HepG2 (cell line): ENCODE data around the gene SPG7. TPM values are rescaled to one million over a fixed set of nuclear protein-coding genes. Genes with fewer than 3 reads are reported as not detected.
"Not testable (repeated sequence)": the region's sequence is repeated elsewhere in the genome, so short reads cannot be mapped to it uniquely, and the experiment has no call there.

Experiments
- ATAC-seq: fragments of 200-7000 bp; cut with Tn5 transposase; 3 replicates; pipeline ENCODE4 v1.9.1; 2020; ENCODE audit warnings: mild to moderate bottlenecking, moderate library complexity
- BruUV-seq: library from RNA; stranded (reverse); fragments of 400-500 nt; replicated peaks from 2 replicates; lab custom pipeline; 2021; lab: Mats Ljungman, UMichigan
- CTCF ChIA-PET: fragments of 300-600 bp; formaldehyde crosslinking; extraction: SDS; loops from one replicate; lab custom pipeline; 2021; ENCODE audit warnings: low total read pairs, inconsistent platforms, low intra/inter-chr PET ratio; lab: Yijun Ruan, JAX
- POLR2A ChIA-PET: fragments of 350-600 bp; sonication (Branson Sonifier 250); formaldehyde crosslinking; loops from one replicate; lab custom pipeline; 2020; ENCODE audit warnings: antibody characterized with exemption, inconsistent platforms; lab: Yijun Ruan, JAX
- DNase-seq: peaks from one replicate; pipeline ENCODE4 v3.0.0-alpha.2; 2015; ENCODE audit warnings: low spot score
- FAIRE-seq: peaks from 3 replicates; lab custom pipeline; 2011; peaks lifted over from hg19 to GRCh38; lab: Jason Lieb, UNC
- H2AFZ ChIP-seq: one replicate; pipeline ENCODE4 v1.6.1; 2011; ENCODE audit warnings: low read length, inconsistent platforms
- H3K27ac ChIP-seq: fragments of 300-600 bp; 3 replicates; pipeline ENCODE4 v1.8.0; 2011; ENCODE audit warnings: mixed run types, mild to moderate bottlenecking, mixed read lengths, low read length, inconsistent platforms; ENCODE audit not compliant: insufficient read depth; ENCODE audit errors: extremely low read length
- H3K27me3 ChIP-seq, 2 experiments: fragments of 200-600 bp in 1 of 2; 2 replicates in 1 of 2; 3 replicates in 1 of 2; pipeline versions ENCODE4 v1.6.0 to v1.8.0; 2011; ENCODE audit warnings: low read length in 2 of 2, mild to moderate bottlenecking in 2 of 2, moderate library complexity in 2 of 2, inconsistent platforms in 1 of 2; ENCODE audit not compliant: insufficient read depth in 2 of 2, control insufficient read depth in 1 of 2
- H3K36me3 ChIP-seq, 2 experiments: fragments of 200-600 bp in 1 of 2; replicated peaks in 1 of 2; 2 replicates in 1 of 2; 3 replicates in 1 of 2; pipeline versions ENCODE4 v1.5.1 to v1.8.0; 2011; ENCODE audit warnings: low read length in 2 of 2, inconsistent platforms in 1 of 2; ENCODE audit not compliant: insufficient read depth in 2 of 2, control insufficient read depth in 1 of 2
- H3K4me1 ChIP-seq: 2 replicates; pipeline ENCODE4 v1.5.1; 2012; ENCODE audit warnings: low read length, inconsistent platforms; ENCODE audit not compliant: insufficient read depth
- H3K4me2 ChIP-seq: 2 replicates; pipeline ENCODE4 v1.6.0; 2011; ENCODE audit warnings: low read depth, low read length, inconsistent platforms
- H3K4me3 ChIP-seq, 3 experiments: fragments of 200-600 bp in 1 of 3; sonication (generic), shearing (Covaris generic) in 1 of 3; replicated peaks in 1 of 3; 2 replicates each; pipeline ENCODE4 v1.5.1; 2011 to 2016; ENCODE audit warnings: low read length in 3 of 3, inconsistent platforms in 2 of 3, low read depth in 2 of 3, mild to moderate bottlenecking in 2 of 3, control low read depth in 1 of 3, mixed read lengths in 1 of 3; ENCODE audit not compliant: insufficient read depth in 1 of 3
- H3K79me2 ChIP-seq: one replicate; pipeline ENCODE4 v1.6.1; 2011; ENCODE audit warnings: low read length, inconsistent platforms; ENCODE audit not compliant: insufficient read depth
- H3K9ac ChIP-seq: 2 replicates; pipeline ENCODE4 v1.6.0; 2011; ENCODE audit warnings: mild to moderate bottlenecking, low read depth, low read length, inconsistent platforms; ENCODE audit not compliant: insufficient read depth
- H3K9me3 ChIP-seq: 2 replicates; pipeline ENCODE4 v1.5.1; 2012; ENCODE audit warnings: mild to moderate bottlenecking, low read length
- H4K20me1 ChIP-seq: 2 replicates; pipeline ENCODE4 v1.6.0; 2011; ENCODE audit warnings: inconsistent platforms, mild to moderate bottlenecking, low read length, moderate library complexity; ENCODE audit not compliant: insufficient read depth
- BCL6 ChIP-seq: IDR thresholded peaks from 2 replicates; pipeline ENCODE4 v1.6.1; 2016; ENCODE audit warnings: missing genetic modification reagents, missing compliant biosample characterization
- FOSL2 ChIP-seq: sonication (generic); formaldehyde crosslinking; IDR thresholded peaks from 2 replicates; pipeline ENCODE4 v1.4.0; 2020; ENCODE audit warnings: missing genetic modification reagents
- FOXA3 ChIP-seq: IDR thresholded peaks from 2 replicates; pipeline ENCODE4 v1.6.1; 2016; ENCODE audit warnings: missing genetic modification reagents, missing compliant biosample characterization
- HOXA3 ChIP-seq: sonication (generic); formaldehyde crosslinking; IDR thresholded peaks from 2 replicates; pipeline ENCODE4 v1.5.0; 2020; ENCODE audit warnings: missing genetic modification reagents
- MED1 ChIP-seq: sonication (generic); formaldehyde crosslinking; IDR thresholded peaks from 2 replicates; pipeline ENCODE4 v1.4.0; 2020; ENCODE audit warnings: missing genetic modification reagents
- NCOA2 ChIP-seq: sonication (generic); formaldehyde crosslinking; IDR thresholded peaks from 2 replicates; pipeline ENCODE4 v1.8.0; 2022; ENCODE audit warnings: inconsistent platforms
- NR2F6 ChIP-seq, 2 experiments: IDR thresholded peaks; 2 replicates each; pipeline ENCODE4 v1.6.1; 2016; ENCODE audit warnings: antibody characterized with exemption in 1 of 2, mild to moderate bottlenecking in 1 of 2
- ONECUT2 ChIP-seq: sonication (generic); formaldehyde crosslinking; IDR thresholded peaks from 2 replicates; pipeline ENCODE4 v1.4.0; 2020; ENCODE audit warnings: missing genetic modification reagents
- PATZ1 ChIP-seq: sonication (generic); formaldehyde crosslinking; IDR thresholded peaks from 2 replicates; pipeline ENCODE4 v1.4.0; 2020; ENCODE audit warnings: missing genetic modification reagents
- RARA ChIP-seq: IDR thresholded peaks from 2 replicates; pipeline ENCODE4 v1.6.1; 2016; ENCODE audit warnings: missing genetic modification reagents, missing compliant biosample characterization
- SOX13 ChIP-seq, 3 experiments: fragments of 450-650 bp in 1 of 3; sonication (generic) in 1 of 3; formaldehyde crosslinking in 1 of 3; IDR thresholded peaks in 2 of 3; conservative IDR thresholded peaks in 1 of 3; 2 replicates each; pipeline versions ENCODE4 v1.5.0 to v1.6.1; 2016 to 2020; ENCODE audit warnings: antibody characterized with exemption in 1 of 3, mild to moderate bottlenecking in 1 of 3, missing compliant biosample characterization in 1 of 3, missing genetic modification reagents in 1 of 3, moderate library complexity in 1 of 3
- SOX6 ChIP-seq, 2 experiments: fragments of 450-650 bp in 1 of 2; sonication (generic) in 1 of 2; formaldehyde crosslinking in 1 of 2; IDR thresholded peaks; 2 replicates each; pipeline versions ENCODE4 v1.4.0 to v1.6.1; 2017 to 2020; ENCODE audit warnings: antibody characterized with exemption in 1 of 2, mild to moderate bottlenecking in 1 of 2, missing genetic modification reagents in 1 of 2
- ZNF609 ChIP-seq: sonication (generic); formaldehyde crosslinking; IDR thresholded peaks from 2 replicates; pipeline ENCODE4 v1.4.0; 2020; ENCODE audit warnings: mild to moderate bottlenecking, missing genetic modification reagents, borderline replicate concordance
- WGBS: methylation state at CpG from one replicate; pipeline ENCODE4 v1.1.6; 2017; ENCODE audit warnings: low lambda C conversion rate; 5-methylcytosine and 5-hydroxymethylcytosine counted together
- in situ Hi-C: cut with HindIII; loops from 2 replicates; pipeline ENCODE4 v1.10.0; 2017; ENCODE audit warnings: low pct_unique_long_range_greater_than_20kb; ENCODE audit not compliant: extremely low pct_ligation_motif_present
- intact Hi-C: fragments of 100-400 bp; cut with micrococcal nuclease; formaldehyde crosslinking; loops from one replicate; pipeline ENCODE4 v1.10.0; 2022; ENCODE audit not compliant: unreplicated experiment
- polyA plus RNA-seq, 8 experiments: library from polyadenylated mRNA; depleted of rRNA in 3 of 8; stranded (reverse) in 7 of 8; unstranded in 1 of 8; fragments of >200 nt; fragmentation: Illumina TruSeq in 4 of 8; extraction: Trizol in 4 of 8; gene quantifications; 2 replicates each; pipeline versions ENCODE4 v1.2.1 to v1.2.3, GENCODE V29; 2011 to 2016; ENCODE audit warnings: low read depth in 4 of 8, missing spikeins in 1 of 8, mixed read lengths in 1 of 8; ENCODE audit not compliant: insufficient read depth in 1 of 8
- total RNA-seq, 5 experiments: library from RNA; depleted of rRNA; stranded (reverse); fragments of >200 nt; fragmentation: Illumina TruSeq; extraction: Trizol; gene quantifications; 2 replicates each; pipeline ENCODE4 v1.2.3, GENCODE V29; 2016; ENCODE audit warnings: low read depth in 1 of 5

Gene SPG7
- total and polyA plus RNA-seq, 2 of the 13 experiments (the other 11 are each of a cell fraction or from before 2014, with no cell fraction given), result 66.0 to 136 TPM

GRCh38 chr16:89463312-89463711 is 44.9 kb upstream of the SPG7 start:
- ATAC-seq; H2AFZ ChIP-seq; intact Hi-C loops; DNase-seq; H3K27me3 ChIP-seq; H3K36me3 ChIP-seq; H3K9ac ChIP-seq; in situ Hi-C loops; CTCF ChIA-PET; FAIRE-seq; H3K4me3 ChIP-seq; H3K9me3 ChIP-seq; POLR2A ChIA-PET; TF ChIP-seq SOX13, SOX6 (IDR thresholded peaks at IDR 0.05): not testable (repeated sequence)
- Histone ChIP-seq H3K4me2 (peak overlapping the region; percentile 42), H4K20me1 (peaks cover 82% of the 10 kb centered on the region), H3K27ac (peak overlapping the region; percentile 20), H3K79me2 (peaks cover 84% of the 10 kb centered on the region), H3K4me1 (peaks cover 69% of the 10 kb centered on the region)
- BruUV-seq, result TSS peak; percentile 42
- 3% methylated on average over 5 of the region's 5 CpGs for WGBS
- TF ChIP-seq SOX13 (CRISPR knock-in tag; conservative IDR thresholded peaks at IDR 0.05 in 1 of 2, IDR thresholded peaks at IDR 0.05 in 1 of 2) (peak in 1 of 2 experiments; percentile 86; a peak in 2 of 4 replicates), MED1 (CRISPR knock-in tag) (peak; percentile 37; the same call in 1 of the 2 replicates), HOXA3 (CRISPR knock-in tag) (0 out of 2 replicates have a peak, but pooled peaks have one; percentile 45), FOXA3 (peak; percentile 35; the same call in 1 of the 2 replicates), FOSL2 (CRISPR knock-in tag) (0 out of 2 replicates have a peak, but pooled peaks have one; percentile 27), NR2F6 (IDR thresholded peaks at IDR 0.05) (peak; percentile 41; the same call in 1 of the 2 replicates), NR2F6 (CRISPR knock-in tag; IDR thresholded peaks at IDR 0.05) (peak; percentile 54), RARA (CRISPR knock-in tag) (peak; percentile 77), ZNF609 (CRISPR knock-in tag) (peak; percentile 46; the same call in 1 of the 2 replicates), PATZ1 (CRISPR knock-in tag) (peak; percentile 47), BCL6 (CRISPR knock-in tag) (peak; percentile 96), NCOA2 (CRISPR knock-in tag) (0 out of 2 replicates have a peak, but pooled peaks have one; percentile 35), ONECUT2 (peak; percentile 54; the same call in 1 of the 2 replicates), SOX6 (CRISPR knock-in tag; IDR thresholded peaks at IDR 0.05) (peak; percentile 84)
